ENCODE measurements around the gene GHRL. TPM values are rescaled to one million over a fixed set of nuclear protein-coding genes. Genes with fewer than 3 reads are reported as not detected.

The GHRL gene
- total and polyA plus RNA-seq, 2 of the 4 experiments (the other 2 are of a cell fraction): 0.27 TPM; not detected in 1

DNA sequence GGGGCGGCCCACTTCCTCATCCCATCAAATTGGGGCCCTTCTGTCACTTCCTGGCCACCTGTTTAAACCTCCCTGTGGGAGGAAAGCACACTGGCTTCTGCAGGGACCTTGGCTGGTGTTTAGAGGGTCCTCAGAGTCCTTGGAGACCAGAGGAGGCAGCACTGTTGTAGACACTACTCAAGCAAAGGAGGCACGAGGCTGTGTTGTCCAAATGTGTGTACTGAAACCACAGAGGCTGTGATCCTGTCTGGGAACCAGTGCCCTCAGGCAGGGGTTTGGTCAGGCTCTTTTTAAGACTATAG is 40.6 kb upstream of the GHRL start:
- dilution Hi-C loops (cut with HindIII; ENCODE audit: low sequenced_read_pairs, unreplicated experiment): no loop called here

More for the DNA sequence above, 40.6 kb upstream of the GHRL start:
- intact Hi-C loops (cut with micrococcal nuclease) (no loop called here), in situ Hi-C loops (cut with MboI; ENCODE audit: low sequenced_read_pairs) (no loop called here)
- Histone ChIP-seq H2BK15ac (ENCODE audit: low read depth, low read length) (no peak overlapping the region), H3K4me1 (ENCODE audit: control insufficient read depth, insufficient read depth, low read length) (no peaks in the 10 kb centered on the region), H3K4me2 (ENCODE audit: low read depth, low read length) (no peak overlapping the region), H2BK120ac (ENCODE audit: low read depth, low read length) (no peak overlapping the region), H4K91ac (ENCODE audit: insufficient read depth, low read depth, low read length) (no peak overlapping the region), H4K8ac (ENCODE audit: low read depth in 2 of 2, low read length in 2 of 2) (no peak overlapping the region), H3K9me3 (ENCODE audit: control insufficient read depth, insufficient read depth, low read length) (0 out of 2 replicates have a peak, but pooled peaks cover 2% of the 10 kb centered on the region), H3K79me1 (ENCODE audit: low read depth in 1 of 2, low read length in 2 of 2) (no peaks in the 10 kb centered on the region), H2AK5ac (ENCODE audit: low read depth, low read length) (no peak overlapping the region), H3K18ac (ENCODE audit: low read depth, low read length) (no peak overlapping the region), H3K27me3 (ENCODE audit: control insufficient read depth, insufficient read depth, low read length) (peaks cover 62% of the 10 kb centered on the region), H2AFZ (replicated peaks; ENCODE audit: low read length, poor library complexity) (no peak overlapping the region), H3K36me3 (ENCODE audit: control insufficient read depth, insufficient read depth, low read length) (no peaks in the 10 kb centered on the region), H2AK9ac (replicated peaks; ENCODE audit: low read depth, low read length, poor library complexity) (no peak overlapping the region), H2BK20ac (ENCODE audit: low read depth, low read length) (no peak overlapping the region), H3K4ac (ENCODE audit: low read depth, low read length) (no peak overlapping the region), H3K27ac (ENCODE audit: insufficient read depth, low read length) (no peak overlapping the region), H3K9me1 (ENCODE audit: insufficient read depth, low read length) (peaks cover 3% of the 10 kb centered on the region; the same call in 1 of the 2 replicates), H4K20me1 (ENCODE audit: insufficient read depth, low read length) (no peaks in the 10 kb centered on the region), H3K56ac (ENCODE audit: extremely low read depth, insufficient read depth, low read length) (no peak overlapping the region), H3K23ac (ENCODE audit: low read depth, low read length) (no peak overlapping the region), H4K5ac (ENCODE audit: low read depth, low read length) (no peak overlapping the region), H3K14ac (replicated peaks; ENCODE audit: low read depth, low read length) (no peak overlapping the region), H3K9ac (ENCODE audit: low read depth, low read length) (no peak overlapping the region), H2BK5ac (ENCODE audit: low read depth, low read length, poor library complexity, severe bottlenecking) (no peak overlapping the region), H3K4me3 (ENCODE audit: insufficient read depth, low read depth, low read length) (no peak overlapping the region)
- ChIA-PET POLR2A (ENCODE audit: unreplicated experiment) (no interaction called here), CTCF (no interaction called here)
- no peak for ATAC-seq (ENCODE audit: low read depth)
- no TSS peak for BruUV-seq (replicated peaks)
- no CpG with 5 or more reads among the region's 2 CpGs for WGBS, 2 experiments (ENCODE audit: extremely low coverage in 2 of 2, insufficient read length in 1 of 2)
- no peak for TF ChIP-seq MXI1 (IDR thresholded peaks at IDR 0.05; ENCODE audit: borderline replicate concordance, low read depth, low read length)
- no peak for TF ChIP-seq CHD1 (IDR thresholded peaks at IDR 0.05; ENCODE audit: low read depth, low read length)
- TF ChIP-seq, protein P1, sequence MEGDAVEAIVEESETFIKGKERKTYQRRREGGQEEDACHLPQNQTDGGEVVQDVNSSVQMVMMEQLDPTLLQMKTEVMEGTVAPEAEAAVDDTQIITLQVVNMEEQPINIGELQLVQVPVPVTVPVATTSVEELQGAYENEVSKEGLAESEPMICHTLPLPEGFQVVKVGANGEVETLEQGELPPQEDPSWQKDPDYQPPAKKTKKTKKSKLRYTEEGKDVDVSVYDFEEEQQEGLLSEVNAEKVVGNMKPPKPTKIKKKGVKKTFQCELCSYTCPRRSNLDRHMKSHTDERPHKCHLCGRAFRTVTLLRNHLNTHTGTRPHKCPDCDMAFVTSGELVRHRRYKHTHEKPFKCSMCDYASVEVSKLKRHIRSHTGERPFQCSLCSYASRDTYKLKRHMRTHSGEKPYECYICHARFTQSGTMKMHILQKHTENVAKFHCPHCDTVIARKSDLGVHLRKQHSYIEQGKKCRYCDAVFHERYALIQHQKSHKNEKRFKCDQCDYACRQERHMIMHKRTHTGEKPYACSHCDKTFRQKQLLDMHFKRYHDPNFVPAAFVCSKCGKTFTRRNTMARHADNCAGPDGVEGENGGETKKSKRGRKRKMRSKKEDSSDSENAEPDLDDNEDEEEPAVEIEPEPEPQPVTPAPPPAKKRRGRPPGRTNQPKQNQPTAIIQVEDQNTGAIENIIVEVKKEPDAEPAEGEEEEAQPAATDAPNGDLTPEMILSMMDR (conservative IDR thresholded peaks at IDR 0.05; ENCODE audit: low read depth, low read length): no peak
- TF ChIP-seq RCOR1 (IDR thresholded peaks at IDR 0.05; ENCODE audit: insufficient replicate concordance, low read length): no peak
- no peak for DNase-seq

All from IMR-90 (cell line).